Left cardiac atrium (tissue), 4 donors: Measurements from ENCODE around the gene RDH13. TPM values are rescaled to one million over a fixed set of nuclear protein-coding genes. Genes with fewer than 3 reads are reported as not detected.
"Not testable (repeated sequence)": the region's sequence is repeated elsewhere in the genome, so short reads cannot be mapped to it uniquely, and the experiment has no call there.

Experiments used
- ATAC-seq, 2 donors: fragments of 200-7000 bp; cut with Tn5 transposase; one replicate each; pipeline ENCODE4 v1.9.1; 2020; ENCODE audit warnings: mild to moderate bottlenecking in 2 of 2, moderate library complexity in 2 of 2
- DNase-seq: peaks from one replicate; pipeline ENCODE4 v3.0.0-alpha.2; 2020
- intact Hi-C, 2 donors: fragments of 100-400 bp; cut with DNase I; formaldehyde crosslinking; loops; one replicate each; pipeline versions ENCODE4 v1.14.1 to v1.15.1; 2022 to 2023
- total RNA-seq, 2 donors: library from RNA; stranded (reverse); fragmentation: NEBNext Ultra II Directional; extraction: Animal tissue kit (Norgen Biotek cat#: 25700); gene quantifications; one replicate each; pipeline ENCODE4 v1.2.1, GENCODE V29; 2021
- donor health status: DM: no; HTN: yes; CAD: no.
- donor health status: DM: no; HTN: yes; CAD: no; lungs with severe emphysema.
- donor health status: DM: yes; HTN: yes; CAD: no.
- donor health status: Dilated cardiomyopathy.

RDH13 gene
- total RNA-seq, 2 donors from 2014 or later: 33.9 to 41.1 TPM

- ATAC-seq: no peak
- no peak for DNase-seq
- intact Hi-C loops: no loop called here
Measured at GRCh38 chr19:55053735-55054134, 9.2 kb downstream of the RDH13 start.

- ATAC-seq (no peak), DNase-seq (no peak)
- intact Hi-C loops: no loop called here
Measured at GRCh38 chr19:55050749-55051532, 12.0 kb downstream of the RDH13 start.

- intact Hi-C loops: no loop called here
- DNase-seq (no peak), ATAC-seq (no peak)
Measured at GRCh38 chr19:55048446-55048845, 14.5 kb downstream of the RDH13 start.

- DNase-seq: no peak
- intact Hi-C loops: no loop called here
- ATAC-seq: no peak
Measured at GRCh38 chr19:55047951-55048350, 15.0 kb downstream of the RDH13 start.

- ATAC-seq (no peak), DNase-seq (no peak)
- intact Hi-C loops: no loop called here
Measured at GRCh38 chr19:55046975-55047622, 15.8 kb downstream of the RDH13 start.

GRCh38 chr19:55044771-55045716 lies 17.9 kb downstream of the RDH13 start:
- DNase-seq (no peak), ATAC-seq (no peak)
- intact Hi-C loops: no loop called here

GRCh38 chr19:55044286-55044685 lies 18.7 kb downstream of the RDH13 start:
- DNase-seq (no peak), ATAC-seq (no peak)
- intact Hi-C loops: no loop called here

GRCh38 chr19:55042688-55043087 lies 20.3 kb downstream of the RDH13 start:
- no peak for ATAC-seq
- intact Hi-C loops: no loop called here
- DNase-seq: no peak

GRCh38 chr19:55042344-55042678 lies 20.6 kb downstream of the RDH13 start:
- ATAC-seq (no peak), DNase-seq (no peak)
- intact Hi-C loops: no loop called here

- no peak for DNase-seq
- intact Hi-C loops: no loop called here
- ATAC-seq: no peak
Measured at GRCh38 chr19:55041627-55042343, 21.2 kb downstream of the RDH13 start.

GRCh38 chr19:55041244-55041626 lies 21.7 kb downstream of the RDH13 start:
- intact Hi-C loops: no loop called here
- no peak for ATAC-seq

GRCh38 chr19:55040654-55041053 lies 22.3 kb downstream of the RDH13 start:
- ATAC-seq, intact Hi-C loops: not testable (repeated sequence)

More at GRCh38 chr19:55041244-55041626, 21.7 kb downstream of the RDH13 start:
- no peak for DNase-seq

GRCh38 chr19:55037603-55038002 lies 25.3 kb downstream of the RDH13 start:
- DNase-seq, ATAC-seq, intact Hi-C loops: not testable (repeated sequence)

More at GRCh38 chr19:55040654-55041053, 22.3 kb downstream of the RDH13 start:
- DNase-seq: not testable (repeated sequence)

- no peak for DNase-seq
- ATAC-seq: no peak
- intact Hi-C loops: no loop called here
Measured at GRCh38 chr19:55036058-55036457, 26.9 kb downstream of the RDH13 start.

GRCh38 chr19:55034751-55035150 lies 28.2 kb downstream of the RDH13 start:
- intact Hi-C loops: no loop called here
- DNase-seq (no peak), ATAC-seq (no peak)

- DNase-seq, intact Hi-C loops, ATAC-seq: not testable (repeated sequence)
Measured at GRCh38 chr19:55032976-55033643, 29.8 kb downstream of the RDH13 start.

GRCh38 chr19:55032170-55032800 lies 30.7 kb downstream of the RDH13 start:
- DNase-seq (no peak), ATAC-seq (no peak)
- intact Hi-C loops: no loop called here

- ATAC-seq (no peak), DNase-seq (no peak)
- intact Hi-C loops: no loop called here
Measured at GRCh38 chr19:55031178-55031577, 31.8 kb downstream of the RDH13 start.
